CD8-positive, alpha-beta memory T cell (primary cell): ENCODE data around the gene SHC2. TPM values are rescaled to one million over a fixed set of nuclear protein-coding genes. Genes with fewer than 3 reads are reported as not detected.
A peak's percentile ranks its signal among the peaks of the same experiment; 100 is the strongest.

Experiments used
- CTCF ChIA-PET: fragments of 350-600 bp; sonication (Branson Sonifier 250); formaldehyde crosslinking; loops from one replicate; lab custom pipeline; 2021; ENCODE audit warnings: antibody characterized with exemption; lab: Charles Lee
- POLR2A ChIA-PET: fragments of 350-600 bp; sonication (Branson Sonifier 250); formaldehyde crosslinking; loops from one replicate; lab custom pipeline; 2021; ENCODE audit warnings: antibody characterized with exemption; lab: Charles Lee
- DNase-seq, 5 donors: peaks; one replicate each; pipeline versions ENCODE4 v3.0.0 to v3.0.0-alpha.2; 2020 to 2022; ENCODE audit warnings: mixed read lengths in 1 of 5
- H3K27ac ChIP-seq: one replicate; pipeline ENCODE4 v1.7.0; 2013; ENCODE audit warnings: low read depth, mild to moderate bottlenecking, low read length, moderate library complexity
- H3K27me3 ChIP-seq: 2 replicates; pipeline ENCODE4 v1.7.0; 2013; ENCODE audit warnings: low read length, mild to moderate bottlenecking; ENCODE audit not compliant: insufficient read depth, poor library complexity, severe bottlenecking
- H3K36me3 ChIP-seq: 2 replicates; pipeline ENCODE4 v1.7.0; 2013; ENCODE audit warnings: mild to moderate bottlenecking, low read length, moderate library complexity; ENCODE audit not compliant: insufficient read depth
- H3K4me1 ChIP-seq: 2 replicates; pipeline ENCODE4 v1.7.0; 2013; ENCODE audit warnings: mild to moderate bottlenecking, low read length, moderate library complexity; ENCODE audit not compliant: insufficient read depth
- H3K4me3 ChIP-seq: 2 replicates; pipeline ENCODE4 v1.7.0; 2013; ENCODE audit warnings: mild to moderate bottlenecking, low read length
- H3K9me3 ChIP-seq: 2 replicates; pipeline ENCODE4 v1.7.0; 2013; ENCODE audit warnings: mild to moderate bottlenecking, low read length
- H3K27ac Mint-ChIP-seq, 8 donors: one replicate each; pipeline ENCODE4 v1.8.0; 2020 to 2021; ENCODE audit warnings: mixed read lengths in 8 of 8, mild to moderate bottlenecking in 6 of 8, inconsistent platforms in 3 of 8, moderate library complexity in 3 of 8
- H3K27me3 Mint-ChIP-seq, 2 donors: one replicate each; pipeline ENCODE4 v1.8.0; 2020 to 2021; ENCODE audit warnings: mixed read lengths in 2 of 2, mild to moderate bottlenecking in 1 of 2, moderate library complexity in 1 of 2
- H3K36me3 Mint-ChIP-seq, 3 donors: one replicate each; pipeline ENCODE4 v1.8.0; 2020 to 2021; ENCODE audit warnings: mixed read lengths in 3 of 3, inconsistent platforms in 1 of 3, mild to moderate bottlenecking in 1 of 3
- H3K4me1 Mint-ChIP-seq, 3 donors: one replicate each; pipeline ENCODE4 v1.8.0; 2020 to 2021; ENCODE audit warnings: mixed read lengths in 3 of 3, inconsistent platforms in 1 of 3, mild to moderate bottlenecking in 1 of 3
- H3K4me3 Mint-ChIP-seq, 7 donors: one replicate each; pipeline ENCODE4 v1.8.0; 2020 to 2021; ENCODE audit warnings: mixed read lengths in 7 of 7, mild to moderate bottlenecking in 6 of 7, moderate library complexity in 4 of 7, inconsistent platforms in 2 of 7
- H3K9me3 Mint-ChIP-seq, 5 donors: one replicate each; pipeline ENCODE4 v1.8.0; 2020 to 2022; ENCODE audit warnings: mixed read lengths in 5 of 5, mild to moderate bottlenecking in 3 of 5, moderate library complexity in 2 of 5, inconsistent platforms in 1 of 5
- polyA plus RNA-seq: library from polyadenylated mRNA; unstranded; fragments of 300-500 nt; fragmentation: Illumina TruSeq; gene quantifications from one replicate; pipeline ENCODE4 v1.2.3, GENCODE V29; 2021
- total RNA-seq, 2 experiments: library from RNA; stranded (reverse); gene quantifications; one replicate each; pipeline ENCODE4 v1.2.3, GENCODE V29; 2021

The SHC2 gene
- total and polyA plus RNA-seq, 3 experiments from 2014 or later = 0.11 to 0.13 TPM; not detected in 1

DNA sequence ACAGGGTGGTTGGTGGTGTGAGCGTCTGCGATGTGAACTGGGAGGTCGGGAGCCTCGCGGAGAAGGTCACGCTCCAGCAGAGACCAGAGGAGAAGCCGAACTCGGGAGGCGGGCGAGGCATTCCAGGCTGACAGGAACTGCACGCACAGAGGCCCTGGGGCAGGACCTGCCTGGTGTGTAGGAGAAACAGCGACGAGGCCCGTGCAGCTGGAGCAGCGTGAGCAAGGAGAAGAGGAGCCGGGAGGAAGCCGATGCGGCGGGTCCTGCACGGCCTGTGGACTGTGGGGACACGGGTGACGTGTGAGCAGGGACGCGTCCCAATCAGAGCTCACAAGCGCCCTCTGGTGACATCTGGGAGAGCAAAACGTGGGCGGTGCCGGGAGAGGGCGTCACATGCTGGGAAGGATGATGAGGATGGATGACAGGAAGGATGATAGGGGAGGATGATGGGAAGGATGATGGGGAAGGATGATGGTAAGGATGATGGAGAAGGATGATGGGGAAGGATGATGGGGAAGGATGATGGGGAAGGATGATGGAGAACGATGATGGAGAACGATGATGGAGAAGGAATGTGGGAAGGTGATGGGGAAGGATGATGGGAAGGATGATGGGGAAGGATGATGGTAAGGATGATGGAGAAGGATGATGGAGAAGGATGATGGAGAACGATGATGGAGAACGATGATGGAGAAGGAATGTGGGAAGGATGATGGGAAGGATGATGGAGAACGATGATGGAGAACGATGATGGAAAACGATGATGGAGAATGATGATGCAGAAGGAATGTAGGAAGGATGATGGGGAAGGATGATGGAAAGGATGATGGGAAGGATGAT lies 19.4 kb upstream of the SHC2 start:
- Histone ChIP-seq H3K36me3 (no peaks in the 10 kb centered on the region), H3K27ac (no peak overlapping the region), H3K27me3 (no peaks in the 10 kb centered on the region), H3K4me3 (no peak overlapping the region), H3K4me1 (no peaks in the 10 kb centered on the region), H3K9me3 (peaks cover 6% of the 10 kb centered on the region)
- peaks cover 5 to 6% of the 10 kb centered on the region in 2 donors for H3K27me3 Mint-ChIP-seq
- peaks cover 0 to 16% (median 7%) of the 10 kb centered on the region in 5 donors for H3K9me3 Mint-ChIP-seq
- H3K4me1 Mint-ChIP-seq = peaks cover 5 to 9% (median 9%) of the 10 kb centered on the region in 3 donors
- peak overlapping the region in 7 of 8 donors; percentile 23 to 92 (median 57) for H3K27ac Mint-ChIP-seq
- H3K36me3 Mint-ChIP-seq = no peaks in the 10 kb centered on the region
- ChIA-PET POLR2A (no interaction called here), CTCF (no interaction called here)
- peak overlapping the region in 6 of 7 donors; percentile 32 to 78 (median 51) for H3K4me3 Mint-ChIP-seq
- peak in 1 of 5 donors; percentile 25 for DNase-seq

DNA sequence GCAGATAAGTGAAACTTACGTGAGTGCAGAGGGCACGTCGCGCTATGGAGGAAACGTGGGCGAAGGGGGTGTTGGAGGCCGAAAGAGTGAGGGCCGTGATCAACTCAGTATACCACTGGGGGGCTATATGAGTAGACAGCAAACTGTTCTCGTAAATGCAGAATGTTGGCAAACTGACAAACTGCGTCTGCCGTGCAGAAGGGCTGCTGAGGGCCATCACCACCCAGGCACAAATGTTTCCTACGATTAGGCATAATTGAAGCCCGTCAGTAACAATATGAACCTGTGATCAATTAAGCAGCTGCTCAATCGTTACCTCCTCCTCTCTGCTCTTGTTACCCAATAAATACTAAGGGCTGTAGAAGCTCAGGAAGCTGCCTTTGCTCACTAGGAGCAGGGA lies 18.1 kb upstream of the SHC2 start:
- Histone ChIP-seq H3K27ac (no peak overlapping the region), H3K4me1 (no peaks in the 10 kb centered on the region), H3K4me3 (no peak overlapping the region), H3K36me3 (no peaks in the 10 kb centered on the region), H3K27me3 (no peaks in the 10 kb centered on the region), H3K9me3 (peaks cover 6% of the 10 kb centered on the region)
- no peak for DNase-seq
- Mint-ChIP-seq H3K27me3 (peaks cover 5 to 7% of the 10 kb centered on the region in 2 donors), H3K4me3 (no peak overlapping the region), H3K9me3 (peaks cover 0 to 16% (median 7%) of the 10 kb centered on the region in 5 donors), H3K27ac (no peak overlapping the region), H3K4me1 (peaks cover 5 to 9% (median 9%) of the 10 kb centered on the region in 3 donors), H3K36me3 (no peaks in the 10 kb centered on the region)
- CTCF ChIA-PET = no interaction called here
- POLR2A ChIA-PET = no interaction called here

- no peaks in the 10 kb centered on the region for H3K36me3 Mint-ChIP-seq
- H3K27ac Mint-ChIP-seq = no peak overlapping the region
- ChIA-PET POLR2A (no interaction called here), CTCF (no interaction called here)
- Histone ChIP-seq H3K9me3 (peaks cover 6% of the 10 kb centered on the region), H3K4me3 (no peak overlapping the region), H3K27ac (no peak overlapping the region), H3K4me1 (no peaks in the 10 kb centered on the region), H3K36me3 (no peaks in the 10 kb centered on the region), H3K27me3 (no peaks in the 10 kb centered on the region)
- peaks cover 5 to 9% (median 9%) of the 10 kb centered on the region in 3 donors for H3K4me1 Mint-ChIP-seq
- no peak overlapping the region for H3K4me3 Mint-ChIP-seq
- no peak for DNase-seq
- peaks cover 5 to 6% of the 10 kb centered on the region in 2 donors for H3K27me3 Mint-ChIP-seq
- peaks cover 0 to 16% (median 7%) of the 10 kb centered on the region in 5 donors for H3K9me3 Mint-ChIP-seq
These were observed 17.5 kb upstream of the SHC2 start for GRCh38 chr19:478236-478903.

DNA sequence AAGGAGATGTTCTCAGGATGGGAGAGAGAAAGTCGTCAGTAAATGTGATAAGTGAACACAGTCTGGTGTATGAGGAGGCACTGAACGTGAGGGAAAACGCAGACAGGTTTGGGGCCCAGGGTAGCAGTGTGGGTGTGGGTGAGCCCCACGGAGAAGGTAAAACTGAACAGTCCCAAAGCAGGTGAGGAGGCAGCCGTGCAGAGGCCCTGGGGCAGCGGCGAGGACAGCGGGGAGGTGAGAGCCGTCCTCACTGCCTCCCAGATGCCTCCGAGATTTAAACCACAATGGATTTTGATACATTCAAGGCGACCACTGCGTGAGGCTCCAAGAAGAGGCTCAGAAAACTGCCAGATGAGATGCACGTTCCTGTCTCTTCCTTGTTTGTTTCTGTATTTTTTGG lies 14.5 kb upstream of the SHC2 start:
- H3K4me1 ChIP-seq = no peaks in the 10 kb centered on the region
- Mint-ChIP-seq H3K4me1 (peaks cover 5 to 7% (median 7%) of the 10 kb centered on the region in 3 donors), H3K27me3 (peaks cover 5 to 6% of the 10 kb centered on the region in 2 donors), H3K27ac (no peak overlapping the region), H3K36me3 (no peaks in the 10 kb centered on the region), H3K9me3 (peaks cover 0 to 5% (median 3%) of the 10 kb centered on the region in 5 donors), H3K4me3 (peak overlapping the region in 1 of 7 donors; percentile 30)
- no peak for DNase-seq
- POLR2A ChIA-PET = interaction anchor here (0.7 kb wide), 1 partner anchor 113 kb away, joined by 7 read pairs; no protein-coding TSS in a partner anchor
- no peaks in the 10 kb centered on the region for H3K27me3 ChIP-seq
- H3K36me3 ChIP-seq = no peaks in the 10 kb centered on the region
- H3K27ac ChIP-seq = no peak overlapping the region
- CTCF ChIA-PET = interaction anchor here (0.9 kb wide), 1 partner anchor 36 kb away, joined by 4 read pairs; no protein-coding TSS in a partner anchor
- H3K4me3 ChIP-seq = no peak overlapping the region
- no peaks in the 10 kb centered on the region for H3K9me3 ChIP-seq

GRCh38 chr19:474126-475078 lies 13.6 kb upstream of the SHC2 start:
- no peaks in the 10 kb centered on the region for H3K27me3 ChIP-seq
- no peak overlapping the region for H3K27ac Mint-ChIP-seq
- no peaks in the 10 kb centered on the region for H3K4me1 Mint-ChIP-seq
- H3K9me3 Mint-ChIP-seq = no peaks in the 10 kb centered on the region
- POLR2A ChIA-PET = no interaction called here
- H3K36me3 ChIP-seq = no peaks in the 10 kb centered on the region
- no peak overlapping the region for H3K27ac ChIP-seq
- no peaks in the 10 kb centered on the region for H3K9me3 ChIP-seq
- no peak overlapping the region for H3K4me3 Mint-ChIP-seq
- peaks cover 5 to 6% of the 10 kb centered on the region in 2 donors for H3K27me3 Mint-ChIP-seq
- CTCF ChIA-PET = no interaction called here
- no peaks in the 10 kb centered on the region for H3K4me1 ChIP-seq
- H3K36me3 Mint-ChIP-seq = no peaks in the 10 kb centered on the region
- no peak overlapping the region for H3K4me3 ChIP-seq
- DNase-seq = no peak

GRCh38 chr19:472005-472858 lies 11.4 kb upstream of the SHC2 start:
- DNase-seq = no peak
- H3K27me3 Mint-ChIP-seq = peaks cover 5 to 6% of the 10 kb centered on the region in 2 donors
- no peak overlapping the region for H3K27ac Mint-ChIP-seq
- no peaks in the 10 kb centered on the region for H3K4me1 Mint-ChIP-seq
- no peaks in the 10 kb centered on the region for H3K9me3 ChIP-seq
- no peak overlapping the region for H3K4me3 ChIP-seq
- no peaks in the 10 kb centered on the region for H3K4me1 ChIP-seq
- no peaks in the 10 kb centered on the region for H3K36me3 Mint-ChIP-seq
- H3K27me3 ChIP-seq = no peaks in the 10 kb centered on the region
- POLR2A ChIA-PET = no interaction called here
- H3K27ac ChIP-seq = no peak overlapping the region
- H3K4me3 Mint-ChIP-seq = no peak overlapping the region
- H3K9me3 Mint-ChIP-seq = peaks cover 0 to 2% (median 0%) of the 10 kb centered on the region in 5 donors
- CTCF ChIA-PET = no interaction called here
- no peaks in the 10 kb centered on the region for H3K36me3 ChIP-seq

- no peak overlapping the region for H3K4me3 Mint-ChIP-seq
- H3K27ac Mint-ChIP-seq = no peak overlapping the region
- no peak for DNase-seq
- peaks cover 0 to 2% (median 0%) of the 10 kb centered on the region in 5 donors for H3K9me3 Mint-ChIP-seq
- Histone ChIP-seq H3K27me3 (no peaks in the 10 kb centered on the region), H3K27ac (no peak overlapping the region), H3K9me3 (no peaks in the 10 kb centered on the region), H3K4me1 (no peaks in the 10 kb centered on the region), H3K36me3 (no peaks in the 10 kb centered on the region), H3K4me3 (no peak overlapping the region)
- CTCF ChIA-PET = no interaction called here
- H3K4me1 Mint-ChIP-seq = no peaks in the 10 kb centered on the region
- peaks cover 5 to 6% of the 10 kb centered on the region in 2 donors for H3K27me3 Mint-ChIP-seq
- no peaks in the 10 kb centered on the region for H3K36me3 Mint-ChIP-seq
- POLR2A ChIA-PET = interaction anchor here (0.7 kb wide), 1 partner anchor 18 kb away, joined by 3 read pairs; no protein-coding TSS in a partner anchor
These were observed 9.9 kb upstream of the SHC2 start for GRCh38 chr19:470701-471100.
